GM18508 (cell line): ENCODE measurements around the gene WEE2.
"Not testable (repeated sequence)": the region's sequence is repeated elsewhere in the genome, so short reads cannot be mapped to it uniquely, and the experiment has no call there.

Experiments
- ATAC-seq: cut with Tn5 transposase; IDR thresholded peaks from one replicate; pipeline ENCODE4 v1.9.1; 2021; ENCODE audit warnings: moderate number of reproducible peaks; ENCODE audit not compliant: insufficient read depth, unreplicated experiment

The WEE2 gene

GRCh38 chr7:141710301-141710700 is 2.1 kb downstream of the WEE2 start:
- ATAC-seq, result no peak

- ATAC-seq, result no peak
Observed at GRCh38 chr7:141712603-141713255, 4.6 kb downstream of the WEE2 start.

- ATAC-seq, result no peak
Observed at GRCh38 chr7:141713890-141714289, 5.7 kb downstream of the WEE2 start.

- ATAC-seq, result no peak
Observed at GRCh38 chr7:141714571-141714970, 6.4 kb downstream of the WEE2 start.

GRCh38 chr7:141715018-141715417 is 6.9 kb downstream of the WEE2 start:
- no peak for ATAC-seq

GRCh38 chr7:141715794-141716689 is 7.9 kb downstream of the WEE2 start:
- ATAC-seq, result no peak

- no peak for ATAC-seq
Observed at GRCh38 chr7:141717450-141717849, 9.3 kb downstream of the WEE2 start.

- ATAC-seq, result no peak
Observed at GRCh38 chr7:141722529-141722928, 14.4 kb downstream of the WEE2 start.

- ATAC-seq, result no peak
Observed at GRCh38 chr7:141729020-141729419, 20.9 kb downstream of the WEE2 start.

- no peak for ATAC-seq
Observed at GRCh38 chr7:141731476-141732149, 23.5 kb downstream of the WEE2 start.

- ATAC-seq, result no peak
Observed at GRCh38 chr7:141737118-141737835, 29.1 kb downstream of the WEE2 start.

GRCh38 chr7:141737836-141738591 is 29.9 kb downstream of the WEE2 start, which contains the start of gene SSBP1:
TSS of gene SSBP1 (plus strand) at chr7:141738358. CDS start at chr7:141739167, 809 bp downstream.
- ATAC-seq, result peak; percentile 92

- ATAC-seq, result no peak
Observed at GRCh38 chr7:141738592-141739013, 30.4 kb downstream of the WEE2 start.

GRCh38 chr7:141739250-141739649 is 31.1 kb downstream of the WEE2 start:
- ATAC-seq, result no peak

GRCh38 chr7:141742229-141742628 is 34.1 kb downstream of the WEE2 start:
- no peak for ATAC-seq

- ATAC-seq, result no peak
Observed at GRCh38 chr7:141744131-141744530, 36.0 kb downstream of the WEE2 start.

- ATAC-seq, result no peak
Observed at GRCh38 chr7:141748396-141748795, 40.2 kb downstream of the WEE2 start.

- ATAC-seq, result not testable (repeated sequence)
Observed at GRCh38 chr7:141751904-141752303, 43.8 kb downstream of the WEE2 start.

- ATAC-seq, result no peak
Observed at GRCh38 chr7:141752634-141753033, 44.5 kb downstream of the WEE2 start.

GRCh38 chr7:141754939-141755338 is 46.8 kb downstream of the WEE2 start:
- ATAC-seq, result no peak
